HepG2 (cell line): ENCODE data around the gene GABBR2. TPM values are rescaled to one million over a fixed set of nuclear protein-coding genes. Genes with fewer than 3 reads are reported as not detected.

Experiments used
- ATAC-seq: fragments of 200-7000 bp; cut with Tn5 transposase; 3 replicates; pipeline ENCODE4 v1.9.1; 2020; ENCODE audit warnings: mild to moderate bottlenecking, moderate library complexity
- BruUV-seq: library from RNA; stranded (reverse); fragments of 400-500 nt; replicated peaks from 2 replicates; lab custom pipeline; 2021; lab: Mats Ljungman, UMichigan
- CTCF ChIA-PET: fragments of 300-600 bp; formaldehyde crosslinking; extraction: SDS; loops from one replicate; lab custom pipeline; 2021; ENCODE audit warnings: low total read pairs, inconsistent platforms, low intra/inter-chr PET ratio; lab: Yijun Ruan, JAX
- POLR2A ChIA-PET: fragments of 350-600 bp; sonication (Branson Sonifier 250); formaldehyde crosslinking; loops from one replicate; lab custom pipeline; 2020; ENCODE audit warnings: antibody characterized with exemption, inconsistent platforms; lab: Yijun Ruan, JAX
- DNase-seq: peaks from one replicate; pipeline ENCODE4 v3.0.0-alpha.2; 2015; ENCODE audit warnings: low spot score
- FAIRE-seq: peaks from 3 replicates; lab custom pipeline; 2011; peaks lifted over from hg19 to GRCh38; lab: Jason Lieb, UNC
- H2AFZ ChIP-seq: one replicate; pipeline ENCODE4 v1.6.1; 2011; ENCODE audit warnings: low read length, inconsistent platforms
- H3K27ac ChIP-seq: fragments of 300-600 bp; 3 replicates; pipeline ENCODE4 v1.8.0; 2011; ENCODE audit warnings: mixed run types, mild to moderate bottlenecking, mixed read lengths, low read length, inconsistent platforms; ENCODE audit not compliant: insufficient read depth; ENCODE audit errors: extremely low read length
- H3K27me3 ChIP-seq, 2 experiments: fragments of 200-600 bp in 1 of 2; 2 replicates in 1 of 2; 3 replicates in 1 of 2; pipeline versions ENCODE4 v1.6.0 to v1.8.0; 2011; ENCODE audit warnings: low read length in 2 of 2, mild to moderate bottlenecking in 2 of 2, moderate library complexity in 2 of 2, inconsistent platforms in 1 of 2; ENCODE audit not compliant: insufficient read depth in 2 of 2, control insufficient read depth in 1 of 2
- H3K36me3 ChIP-seq, 2 experiments: fragments of 200-600 bp in 1 of 2; replicated peaks in 1 of 2; 2 replicates in 1 of 2; 3 replicates in 1 of 2; pipeline versions ENCODE4 v1.5.1 to v1.8.0; 2011; ENCODE audit warnings: low read length in 2 of 2, inconsistent platforms in 1 of 2; ENCODE audit not compliant: insufficient read depth in 2 of 2, control insufficient read depth in 1 of 2
- H3K4me1 ChIP-seq: 2 replicates; pipeline ENCODE4 v1.5.1; 2012; ENCODE audit warnings: low read length, inconsistent platforms; ENCODE audit not compliant: insufficient read depth
- H3K4me2 ChIP-seq: 2 replicates; pipeline ENCODE4 v1.6.0; 2011; ENCODE audit warnings: low read depth, low read length, inconsistent platforms
- H3K4me3 ChIP-seq, 3 experiments: fragments of 200-600 bp in 1 of 3; sonication (generic), shearing (Covaris generic) in 1 of 3; replicated peaks in 1 of 3; 2 replicates each; pipeline ENCODE4 v1.5.1; 2011 to 2016; ENCODE audit warnings: low read length in 3 of 3, inconsistent platforms in 2 of 3, low read depth in 2 of 3, mild to moderate bottlenecking in 2 of 3, control low read depth in 1 of 3, mixed read lengths in 1 of 3; ENCODE audit not compliant: insufficient read depth in 1 of 3
- H3K79me2 ChIP-seq: one replicate; pipeline ENCODE4 v1.6.1; 2011; ENCODE audit warnings: low read length, inconsistent platforms; ENCODE audit not compliant: insufficient read depth
- H3K9ac ChIP-seq: 2 replicates; pipeline ENCODE4 v1.6.0; 2011; ENCODE audit warnings: mild to moderate bottlenecking, low read depth, low read length, inconsistent platforms; ENCODE audit not compliant: insufficient read depth
- H3K9me3 ChIP-seq: 2 replicates; pipeline ENCODE4 v1.5.1; 2012; ENCODE audit warnings: mild to moderate bottlenecking, low read length
- H4K20me1 ChIP-seq: 2 replicates; pipeline ENCODE4 v1.6.0; 2011; ENCODE audit warnings: inconsistent platforms, mild to moderate bottlenecking, low read length, moderate library complexity; ENCODE audit not compliant: insufficient read depth
- AHR ChIP-seq: IDR thresholded peaks from 2 replicates; pipeline ENCODE4 v1.6.1; 2018; ENCODE audit warnings: missing genetic modification reagents, missing compliant biosample characterization
- CTCF ChIP-seq: sonication (generic); formaldehyde crosslinking; IDR thresholded peaks from 2 replicates; pipeline ENCODE4 v1.5.0; 2020; ENCODE audit warnings: mild to moderate bottlenecking, missing genetic modification reagents, moderate library complexity
- ETV5 ChIP-seq: IDR thresholded peaks from 2 replicates; pipeline ENCODE4 v1.6.1; 2018; ENCODE audit warnings: missing biosample characterization, missing genetic modification reagents, inconsistent platforms, borderline replicate concordance
- GATAD2A ChIP-seq: IDR thresholded peaks from 2 replicates; pipeline ENCODE4 v1.6.1; 2016
- PATZ1 ChIP-seq: sonication (generic); formaldehyde crosslinking; IDR thresholded peaks from 2 replicates; pipeline ENCODE4 v1.4.0; 2020; ENCODE audit warnings: missing genetic modification reagents
- PPARG ChIP-seq: conservative IDR thresholded peaks from 2 replicates; pipeline ENCODE4 v1.6.1; 2016; ENCODE audit warnings: missing biosample characterization, missing genetic modification reagents
- SALL1 ChIP-seq: sonication (generic); formaldehyde crosslinking; IDR thresholded peaks from 2 replicates; pipeline ENCODE4 v1.8.0; 2022; ENCODE audit warnings: mild to moderate bottlenecking, missing genetic modification reagents
- XRCC5 ChIP-seq: fragments of 200-400 bp; formaldehyde crosslinking; optimal IDR thresholded peaks from 2 replicates; pipeline ENCODE3; 2017; ENCODE audit warnings: mild to moderate bottlenecking, low read length
- ZBTB21 ChIP-seq: sonication (generic); formaldehyde crosslinking; IDR thresholded peaks from 2 replicates; pipeline ENCODE4 v1.4.0; 2020; ENCODE audit warnings: missing genetic modification reagents
- ZNF367 ChIP-seq: sonication (generic); formaldehyde crosslinking; IDR thresholded peaks from 2 replicates; pipeline ENCODE4 v1.4.0; 2020; ENCODE audit warnings: missing genetic modification reagents, borderline replicate concordance
- ZNF672 ChIP-seq: sonication (generic); formaldehyde crosslinking; IDR thresholded peaks from 2 replicates; pipeline ENCODE4 v1.8.1; 2022; ENCODE audit warnings: missing genetic modification reagents
- ZNF687 ChIP-seq: sonication (generic); formaldehyde crosslinking; IDR thresholded peaks from 2 replicates; pipeline ENCODE4 v1.5.1; 2020; ENCODE audit warnings: mild to moderate bottlenecking, missing genetic modification reagents, moderate library complexity
- ZNF740 ChIP-seq: sonication (generic); formaldehyde crosslinking; IDR thresholded peaks from 2 replicates; pipeline ENCODE4 v1.4.0; 2020; ENCODE audit warnings: missing genetic modification reagents
- WGBS: methylation state at CpG from one replicate; pipeline ENCODE4 v1.1.6; 2017; ENCODE audit warnings: low lambda C conversion rate; 5-methylcytosine and 5-hydroxymethylcytosine counted together
- in situ Hi-C: cut with HindIII; loops from 2 replicates; pipeline ENCODE4 v1.10.0; 2017; ENCODE audit warnings: low pct_unique_long_range_greater_than_20kb; ENCODE audit not compliant: extremely low pct_ligation_motif_present
- intact Hi-C: fragments of 100-400 bp; cut with micrococcal nuclease; formaldehyde crosslinking; loops from one replicate; pipeline ENCODE4 v1.10.0; 2022; ENCODE audit not compliant: unreplicated experiment
- polyA plus RNA-seq, 8 experiments: library from polyadenylated mRNA; depleted of rRNA in 3 of 8; stranded (reverse) in 7 of 8; unstranded in 1 of 8; fragments of >200 nt; fragmentation: Illumina TruSeq in 4 of 8; extraction: Trizol in 4 of 8; gene quantifications; 2 replicates each; pipeline versions ENCODE4 v1.2.1 to v1.2.3, GENCODE V29; 2011 to 2016; ENCODE audit warnings: low read depth in 4 of 8, missing spikeins in 1 of 8, mixed read lengths in 1 of 8; ENCODE audit not compliant: insufficient read depth in 1 of 8
- total RNA-seq, 5 experiments: library from RNA; depleted of rRNA; stranded (reverse); fragments of >200 nt; fragmentation: Illumina TruSeq; extraction: Trizol; gene quantifications; 2 replicates each; pipeline ENCODE4 v1.2.3, GENCODE V29; 2016; ENCODE audit warnings: low read depth in 1 of 5

GABBR2 gene
- total and polyA plus RNA-seq, 2 of the 13 experiments (the other 11 are each of a cell fraction or from before 2014, with no cell fraction given) = 0.02 TPM; not detected in 1

GRCh38 chr9:98315551-98316060 lies 393.1 kb downstream of the GABBR2 start:
- Histone ChIP-seq H3K9ac (no peak overlapping the region), H4K20me1 (no peaks in the 10 kb centered on the region), H3K4me1 (no peaks in the 10 kb centered on the region), H3K27me3 (peaks cover 0 to 12% of the 10 kb centered on the region in 2 experiments; a peak in 3 of 5 replicates), H3K36me3 (no peaks in the 10 kb centered on the region), H3K27ac (no peak overlapping the region), H3K9me3 (no peaks in the 10 kb centered on the region), H3K4me3 (no peak overlapping the region), H3K4me2 (no peak overlapping the region), H3K79me2 (no peaks in the 10 kb centered on the region), H2AFZ (no peak overlapping the region)
- BruUV-seq = no TSS peak
- ChIA-PET POLR2A (no interaction called here), CTCF (interaction anchor here (1.5 to 1.7 kb wide), 3 partner anchors 460 to 481 kb away, joined by 5 to 21 read pairs (median 6); partner anchors contain the start of gene ANKS6)
- in situ Hi-C loops (loop anchor here (5.0 to 10.0 kb wide), 2 partner anchors 389 to 462 kb away; partner anchors contain the start of gene GABBR2), intact Hi-C loops (loop anchor here (1.0 kb wide), 2 partner anchors 392 to 461 kb away; no protein-coding TSS in a partner anchor)
- peak; percentile 98 for ATAC-seq
- DNase-seq = peak; percentile 80
- WGBS = 13% methylated on average over 1 of the region's 9 CpGs
- FAIRE-seq = peak; percentile 82
- TF ChIP-seq PPARG = no peak
- TF ChIP-seq XRCC5 = peak; percentile 61
- no peak for TF ChIP-seq ZNF367 (CRISPR knock-in tag)
- TF ChIP-seq SALL1 (CRISPR knock-in tag) = peak; percentile 41; the same call in 1 of the 2 replicates
- 0 out of 2 replicates have a peak, but pooled peaks have one; percentile 11 for TF ChIP-seq GATAD2A
- TF ChIP-seq AHR (CRISPR knock-in tag) = no peak
- TF ChIP-seq CTCF (CRISPR knock-in tag) = peak; percentile 96
- peak; percentile 31; the same call in 1 of the 2 replicates for TF ChIP-seq ETV5
- peak; percentile 74 for TF ChIP-seq PATZ1 (CRISPR knock-in tag)
- TF ChIP-seq ZNF672 (CRISPR knock-in tag) = no peak
- peak; percentile 76; the same call in 1 of the 2 replicates for TF ChIP-seq ZNF740
- peak; percentile 32; the same call in 1 of the 2 replicates for TF ChIP-seq ZNF687
- no peak for TF ChIP-seq ZBTB21 (CRISPR knock-in tag)
